H1 (cell line): Measurements from ENCODE around the gene KSR2. TPM values are rescaled to one million over a fixed set of nuclear protein-coding genes. Genes with fewer than 3 reads are reported as not detected.

Source experiments
- CTCF ChIA-PET: fragments of 300-600 bp; sonication (Branson Sonifier 250); formaldehyde crosslinking; loops from one replicate; lab custom pipeline; 2021; ENCODE audit not compliant: partially characterized antibody; lab: Charles Lee
- POLR2A ChIA-PET: fragments of 300-600 bp; sonication (Branson Sonifier 250); formaldehyde crosslinking; loops from one replicate; lab custom pipeline; 2021; ENCODE audit warnings: inconsistent platforms; ENCODE audit not compliant: partially characterized antibody; lab: Charles Lee
- DNase-seq, 2 experiments: peaks; one replicate each; pipeline versions ENCODE4 v3.0.0 to v3.0.0-alpha.2; 2010 to 2022; ENCODE audit warnings: low spot score in 2 of 2, low read depth in 1 of 2, mixed read lengths in 1 of 2
- FAIRE-seq: peaks from 2 replicates; lab custom pipeline; 2011; peaks lifted over from hg19 to GRCh38; lab: Jason Lieb, UNC
- H2AFZ ChIP-seq: 2 replicates; pipeline ENCODE4 v1.8.1; 2012; ENCODE audit warnings: low read length, inconsistent platforms
- H2AK5ac ChIP-seq: 2 replicates; pipeline ENCODE4 v1.6.1; 2013; ENCODE audit warnings: low read depth, low read length
- H2BK120ac ChIP-seq: replicated peaks from 2 replicates; pipeline ENCODE3; 2013; ENCODE audit warnings: low read depth, low read length, inconsistent platforms
- H2BK12ac ChIP-seq: 2 replicates; pipeline ENCODE4 v1.6.1; 2013; ENCODE audit warnings: low read depth, low read length
- H2BK15ac ChIP-seq: 2 replicates; pipeline ENCODE4 v1.6.1; 2013; ENCODE audit warnings: low read length
- H2BK20ac ChIP-seq: 2 replicates; pipeline ENCODE4 v1.6.1; 2013; ENCODE audit warnings: low read length
- H2BK5ac ChIP-seq: 2 replicates; pipeline ENCODE4 v1.6.1; 2013; ENCODE audit warnings: low read depth, low read length
- H3K14ac ChIP-seq: 2 replicates; pipeline ENCODE4 v1.6.1; 2013; ENCODE audit warnings: inconsistent platforms; ENCODE audit not compliant: insufficient read length
- H3K18ac ChIP-seq: 2 replicates; pipeline ENCODE4 v1.6.1; 2013; ENCODE audit warnings: low read length; ENCODE audit errors: extremely low read depth
- H3K23ac ChIP-seq: 2 replicates; pipeline ENCODE4 v1.6.1; 2013; ENCODE audit warnings: inconsistent platforms; ENCODE audit not compliant: insufficient read length
- H3K23me2 ChIP-seq: 2 replicates; pipeline ENCODE4 v1.6.1; 2013; ENCODE audit warnings: low read depth, low read length
- H3K27ac ChIP-seq: 2 replicates; pipeline ENCODE4 v1.6.1; 2011; ENCODE audit warnings: low read depth, low read length, inconsistent platforms
- H3K27me3 ChIP-seq, 4 experiments: replicated peaks in 1 of 4; 1 replicate in 1 of 4; 2 replicates in 3 of 4; pipeline versions ENCODE4 v1.6.1 to v1.8.1; 2011 to 2013; ENCODE audit warnings: low read length in 3 of 4, mild to moderate bottlenecking in 3 of 4, inconsistent platforms in 2 of 4, mixed read lengths in 2 of 4, moderate library complexity in 1 of 4; ENCODE audit not compliant: control insufficient read depth in 3 of 4, insufficient read depth in 3 of 4; ENCODE audit errors: extremely low read depth in 1 of 4
- H3K36me3 ChIP-seq, 4 experiments: 2 replicates each; pipeline versions ENCODE4 v1.6.1 to v1.8.1; 2011 to 2013; ENCODE audit warnings: mild to moderate bottlenecking in 4 of 4, low read length in 3 of 4, moderate library complexity in 2 of 4, control low read depth in 1 of 4, inconsistent platforms in 1 of 4; ENCODE audit not compliant: insufficient read depth in 4 of 4, control insufficient read depth in 2 of 4
- H3K4ac ChIP-seq: replicated peaks from 2 replicates; pipeline ENCODE3; 2013; ENCODE audit warnings: low read length, low read depth, mixed read lengths, inconsistent platforms; ENCODE audit not compliant: insufficient read length
- H3K4me1 ChIP-seq, 4 experiments: replicated peaks in 1 of 4; 1 replicate in 1 of 4; 2 replicates in 3 of 4; pipeline versions ENCODE4 v1.6.1 to v1.8.1; 2011 to 2013; ENCODE audit warnings: low read length in 3 of 4, inconsistent platforms in 2 of 4, mixed read lengths in 1 of 4; ENCODE audit not compliant: insufficient read depth in 4 of 4, control insufficient read depth in 3 of 4
- H3K4me2 ChIP-seq, 2 experiments: 2 replicates each; pipeline versions ENCODE4 v1.6.1 to v1.8.1; 2011 to 2013; ENCODE audit warnings: low read depth in 2 of 2, low read length in 2 of 2, control low read depth in 1 of 2, inconsistent platforms in 1 of 2, mild to moderate bottlenecking in 1 of 2; ENCODE audit not compliant: insufficient read depth in 1 of 2
- H3K4me3 ChIP-seq, 4 experiments: fragments of 200-600, 300-600 bp in 1 of 4; sonication (generic), shearing (Covaris generic), sonication (Bioruptor Twin) in 1 of 4; 2 replicates each; pipeline versions ENCODE4 v1.5.1 to v1.8.1; 2011 to 2016; ENCODE audit warnings: low read length in 4 of 4, low read depth in 3 of 4, control low read depth in 2 of 4, inconsistent platforms in 2 of 4, mild to moderate bottlenecking in 2 of 4, mixed read lengths in 1 of 4, moderate library complexity in 1 of 4; ENCODE audit not compliant: insufficient read depth in 2 of 4; ENCODE audit errors: extremely low read depth in 1 of 4
- H3K56ac ChIP-seq: replicated peaks from 2 replicates; pipeline ENCODE3; 2013; ENCODE audit warnings: low read depth, mild to moderate bottlenecking, mixed read lengths, low read length, inconsistent platforms; ENCODE audit not compliant: insufficient read length
- H3K79me1 ChIP-seq: 2 replicates; pipeline ENCODE4 v1.6.1; 2013; ENCODE audit warnings: low read depth, low read length, control low read depth
- H3K79me2 ChIP-seq, 2 experiments: 2 replicates each; pipeline versions ENCODE4 v1.6.1 to v1.8.1; 2012 to 2013; ENCODE audit warnings: low read length in 2 of 2, mild to moderate bottlenecking in 2 of 2, inconsistent platforms in 1 of 2; ENCODE audit not compliant: insufficient read depth in 2 of 2, control insufficient read depth in 1 of 2
- H3K9ac ChIP-seq, 4 experiments: replicated peaks in 1 of 4; 1 replicate in 1 of 4; 2 replicates in 3 of 4; pipeline versions ENCODE4 v1.6.1 to v1.8.1; 2011 to 2013; ENCODE audit warnings: low read depth in 3 of 4, low read length in 3 of 4, control low read depth in 2 of 4, mild to moderate bottlenecking in 2 of 4, moderate library complexity in 2 of 4, inconsistent platforms in 1 of 4; ENCODE audit errors: extremely low read depth in 1 of 4
- H3K9me3 ChIP-seq, 2 experiments: 2 replicates each; pipeline versions ENCODE4 v1.6.1 to v1.8.1; 2012 to 2013; ENCODE audit warnings: mild to moderate bottlenecking in 2 of 2, moderate library complexity in 2 of 2, control low read depth in 1 of 2, inconsistent platforms in 1 of 2, low read depth in 1 of 2, low read length in 1 of 2, mixed read lengths in 1 of 2; ENCODE audit not compliant: insufficient read depth in 2 of 2
- H4K20me1 ChIP-seq, 2 experiments: replicated peaks in 1 of 2; 2 replicates each; pipeline versions ENCODE3 to v1.8.1; 2011 to 2013; ENCODE audit warnings: inconsistent platforms in 2 of 2, low read length in 2 of 2, mild to moderate bottlenecking in 1 of 2; ENCODE audit not compliant: insufficient read depth in 2 of 2, control insufficient read depth in 1 of 2
- H4K5ac ChIP-seq: 2 replicates; pipeline ENCODE4 v1.6.1; 2013; ENCODE audit warnings: low read length, low read depth, mixed read lengths, inconsistent platforms; ENCODE audit not compliant: insufficient read length
- H4K8ac ChIP-seq: 2 replicates; pipeline ENCODE4 v1.8.0; 2013; ENCODE audit warnings: mild to moderate bottlenecking, moderate library complexity, low read length, inconsistent platforms; ENCODE audit not compliant: insufficient read depth; ENCODE audit errors: extremely low read depth
- H4K91ac ChIP-seq: replicated peaks from 2 replicates; pipeline ENCODE3; 2013; ENCODE audit warnings: low read length, mixed read lengths, inconsistent platforms; ENCODE audit not compliant: insufficient read length
- CBX5 ChIP-seq: fragments of 300-800, 300-1000 bp; sonication (generic); IDR thresholded peaks from 2 replicates; pipeline ENCODE4 v1.7.1; 2016; ENCODE audit warnings: antibody characterized with exemption, low read length, low read depth
- CREB1 ChIP-seq: IDR thresholded peaks from 2 replicates; pipeline ENCODE4 v1.6.1; 2012; ENCODE audit warnings: inconsistent platforms
- FOSL1 ChIP-seq: IDR thresholded peaks from 2 replicates; pipeline ENCODE4 v1.6.1; 2011; ENCODE audit warnings: mild to moderate bottlenecking, low read depth, low read length, moderate library complexity; ENCODE audit not compliant: insufficient read depth
- GTF2F1 ChIP-seq: IDR thresholded peaks from 2 replicates; pipeline ENCODE4 v1.6.1; 2012; ENCODE audit warnings: low read depth, low read length, improper control_type of control experiment, borderline replicate concordance
- JUND ChIP-seq: IDR thresholded peaks from 2 replicates; pipeline ENCODE4 v1.6.1; 2011; ENCODE audit warnings: mild to moderate bottlenecking, improper control_type of control experiment, low read length
- RFX5 ChIP-seq: IDR thresholded peaks from 2 replicates; pipeline ENCODE4 v1.6.1; 2011; ENCODE audit warnings: low read depth, low read length, improper control_type of control experiment, borderline replicate concordance
- SAP30 ChIP-seq: fragments of 300-600 bp; sonication (generic); IDR thresholded peaks from 2 replicates; pipeline ENCODE4 v1.7.1; 2012; ENCODE audit warnings: low read length, moderate library complexity, mild to moderate bottlenecking, inconsistent platforms; ENCODE audit not compliant: insufficient read depth, insufficient replicate concordance
- SIRT6 ChIP-seq: IDR thresholded peaks from one replicate; pipeline ENCODE4 v1.7.1; 2012; ENCODE audit warnings: low read length, inconsistent platforms
- SP1 ChIP-seq: IDR thresholded peaks from 2 replicates; pipeline ENCODE4 v1.6.1; 2011; ENCODE audit warnings: low read depth, low read length
- SUZ12 ChIP-seq: fragments of 200-600 bp; sonication (generic); IDR thresholded peaks from 2 replicates; pipeline ENCODE4 v1.6.1; 2012; ENCODE audit warnings: mild to moderate bottlenecking, inconsistent platforms, low read length, moderate library complexity, mixed read lengths
- WGBS, 2 experiments: shearing (Covaris generic) in 1 of 2; methylation state at CpG; one replicate each; pipeline versions ENCODE4 v1.1.6 to v1.1.7; 2013 to 2015; ENCODE audit warnings: low lambda C conversion rate in 2 of 2, mixed read lengths in 2 of 2, inconsistent platforms in 1 of 2, low coverage in 1 of 2, missing lambda C conversion rate in 1 of 2; ENCODE audit not compliant: insufficient replicate concordance in 2 of 2, insufficient coverage in 1 of 2, insufficient read length in 1 of 2; ENCODE audit errors: extremely low coverage in 1 of 2, missing lambda C conversion rate in 1 of 2; 5-methylcytosine and 5-hydroxymethylcytosine counted together
- polyA plus RNA-seq, 7 experiments: library from polyadenylated mRNA; depleted of rRNA in 3 of 7; stranded (reverse) in 5 of 7; unstranded in 2 of 7; fragments of >200 nt in 5 of 7; fragments of 200-250 nt in 2 of 7; gene quantifications; 1 replicate in 5 of 7; 2 replicates in 1 of 7; 4 replicates in 1 of 7; pipeline versions ENCODE4 v1.2.1 to v1.2.3, GENCODE V29; 2011 to 2013; ENCODE audit warnings: missing spikeins in 2 of 7, mixed read lengths in 2 of 7
- total RNA-seq: library from RNA; stranded (reverse); fragmentation: NEBNext Ultra II Directional; extraction: Animal tissue kit (Norgen Biotek cat#: 25700); gene quantifications from 2 replicates; pipeline ENCODE4 v1.2.1, GENCODE V29; 2021
- TF ChIP-seq, protein P1 (sequence below): IDR thresholded peaks from 2 replicates; pipeline ENCODE4 v1.6.1; 2012; ENCODE audit warnings: inconsistent platforms
- TF ChIP-seq, protein P2 (sequence below): IDR thresholded peaks from 2 replicates; pipeline ENCODE4 v1.6.1; 2011; ENCODE audit warnings: low read depth, mild to moderate bottlenecking, low read length; ENCODE audit not compliant: insufficient read depth

KSR2 gene
- total and polyA plus RNA-seq, 2 of the 8 experiments (the other 6 are each of a cell fraction or from before 2014, with no cell fraction given) = 0.74 to 2.2 TPM

DNA sequence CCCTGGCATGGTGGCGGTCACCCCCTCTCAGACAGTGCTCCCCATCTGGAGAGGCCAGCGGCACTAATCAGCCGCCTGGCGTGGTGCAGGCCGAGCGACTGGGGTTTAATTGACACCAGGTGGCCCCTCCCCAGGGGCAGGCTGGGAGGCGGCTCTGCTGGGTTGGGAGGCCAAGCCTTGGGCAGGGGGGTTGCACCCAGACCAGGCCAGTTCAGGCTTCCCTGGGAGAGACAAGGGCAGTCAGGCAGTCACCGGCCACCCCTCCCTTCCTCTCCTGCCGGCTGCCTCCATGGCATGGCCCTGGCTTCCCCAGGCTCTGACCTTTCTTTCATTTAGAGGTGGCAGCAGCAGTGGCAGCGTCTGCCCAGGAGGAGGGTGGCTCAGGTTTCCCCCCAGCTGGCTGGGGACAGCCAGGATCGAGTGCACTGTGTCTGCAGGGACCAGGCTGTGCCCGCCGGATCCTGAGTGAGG, 529.2 kb downstream of the KSR2 start:
- Histone ChIP-seq H4K20me1 (peaks cover 0 to under 1% of the 10 kb centered on the region in 2 experiments), H3K9ac (no peak overlapping the region), H2BK15ac (no peak overlapping the region), H2BK20ac (no peak overlapping the region), H3K18ac (no peak overlapping the region; the same call in 1 of the 2 replicates), H2BK12ac (no peak overlapping the region), H3K23me2 (peaks cover 2% of the 10 kb centered on the region; the same call in 1 of the 2 replicates), H4K5ac (no peak overlapping the region), H3K27me3 (no peaks in the 10 kb centered on the region), H3K36me3 (no peaks in the 10 kb centered on the region), H3K79me2 (no peaks in the 10 kb centered on the region), H3K4me1 (peaks cover 0 to 5% (median 0%) of the 10 kb centered on the region in 4 experiments; a peak in 2 of 7 replicates), H3K56ac (no peak overlapping the region), H3K27ac (no peak overlapping the region), H2AK5ac (no peak overlapping the region), H3K9me3 (no peaks in the 10 kb centered on the region), H3K4me3 (no peak overlapping the region), H3K14ac (no peak overlapping the region), H3K23ac (no peak overlapping the region), H4K91ac (no peak overlapping the region), H3K4me2 (no peak overlapping the region), H2BK120ac (no peak overlapping the region), H2AFZ (no peak overlapping the region; the same call in 1 of the 2 replicates), H2BK5ac (no peak overlapping the region), H3K79me1 (no peaks in the 10 kb centered on the region), H3K4ac (no peak overlapping the region), H4K8ac (no peak overlapping the region; the same call in 1 of the 2 replicates)
- ChIA-PET POLR2A (no interaction called here), CTCF (interaction anchor here (1.3 to 1.5 kb wide), 2 partner anchors 33 to 103 kb away, joined by 3 read pairs; no protein-coding TSS in a partner anchor)
- DNase-seq (peak in 1 of 2 experiments; percentile 51), FAIRE-seq (no peak)
- WGBS, 2 experiments = 82% methylated on average over 8 of the region's 13 CpGs; no CpG with 5 or more reads in 1 of the 2 experiments
- no peak for TF ChIP-seq SIRT6
- TF ChIP-seq, protein P1, sequence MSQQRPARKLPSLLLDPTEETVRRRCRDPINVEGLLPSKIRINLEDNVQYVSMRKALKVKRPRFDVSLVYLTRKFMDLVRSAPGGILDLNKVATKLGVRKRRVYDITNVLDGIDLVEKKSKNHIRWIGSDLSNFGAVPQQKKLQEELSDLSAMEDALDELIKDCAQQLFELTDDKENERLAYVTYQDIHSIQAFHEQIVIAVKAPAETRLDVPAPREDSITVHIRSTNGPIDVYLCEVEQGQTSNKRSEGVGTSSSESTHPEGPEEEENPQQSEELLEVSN = no peak
- TF ChIP-seq RFX5 = no peak
- TF ChIP-seq FOSL1 = no peak
- no peak for TF ChIP-seq CREB1
- TF ChIP-seq SP1 = no peak
- no peak for TF ChIP-seq GTF2F1
- TF ChIP-seq JUND = no peak
- TF ChIP-seq, protein P2, sequence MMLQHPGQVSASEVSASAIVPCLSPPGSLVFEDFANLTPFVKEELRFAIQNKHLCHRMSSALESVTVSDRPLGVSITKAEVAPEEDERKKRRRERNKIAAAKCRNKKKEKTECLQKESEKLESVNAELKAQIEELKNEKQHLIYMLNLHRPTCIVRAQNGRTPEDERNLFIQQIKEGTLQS = no peak
- TF ChIP-seq CBX5 = no peak
- no peak for TF ChIP-seq SUZ12
- no peak for TF ChIP-seq SAP30
